ENCODE results near the gene SIRT4. TPM values are rescaled to one million over a fixed set of nuclear protein-coding genes. Genes with fewer than 3 reads are reported as not detected.

SIRT4 gene
- total and polyA plus RNA-seq, 2 of the 8 experiments (the other 6 are each of a cell fraction or from before 2014, with no cell fraction given) = 3.8 to 4.1 TPM

- TF ChIP-seq RNF2 (IDR thresholded peaks at IDR 0.05; ENCODE audit: borderline replicate concordance, low read depth, low read length, missing control alignments, poor library complexity, severe bottlenecking) (no peak), FOSL1 (IDR thresholded peaks at IDR 0.05; ENCODE audit: insufficient read depth, low read depth, low read length) (no peak), GABPA (IDR thresholded peaks at IDR 0.05; ENCODE audit: borderline replicate concordance, insufficient read depth, low read length) (no peak), ATF2 (IDR thresholded peaks at IDR 0.05; ENCODE audit: low read length) (no peak), KDM4A (IDR thresholded peaks at IDR 0.05; ENCODE audit: low read depth, low read length, severe bottlenecking) (no peak), RXRA (IDR thresholded peaks at IDR 0.05; ENCODE audit: insufficient read depth, low read depth, low read length) (no peak), YY1 (IDR thresholded peaks at IDR 0.05; ENCODE audit: low read depth, low read length) (no peak), TEAD4 (IDR thresholded peaks at IDR 0.05; ENCODE audit: low read depth, low read length) (no peak)
Observed at GRCh38 chr12:120328228-120328627, 26.1 kb downstream of the SIRT4 start (continued).

Measured in H1 (cell line).